ENCODE measurements around the gene ZNF253.
"Not testable (repeated sequence)": the region's sequence is repeated elsewhere in the genome, so short reads cannot be mapped to it uniquely, and the experiment has no call there.

Gene ZNF253

GRCh38 chr19:19865750-19866610, at the start of gene ZNF253:
TSS of gene ZNF253 (plus strand) at chr19:19865882. CDS start at chr19:19865997, 115 bp downstream.
- peak; percentile 81 for DNase-seq (ENCODE audit: low spot score)

GRCh38 chr19:19816679-19817078, 49.0 kb upstream of the ZNF253 start:
- no peak for DNase-seq (ENCODE audit: low spot score)

GRCh38 chr19:19817357-19817756, 48.3 kb upstream of the ZNF253 start:
- DNase-seq (ENCODE audit: low spot score): no peak

- DNase-seq (ENCODE audit: low spot score): no peak
Observed at GRCh38 chr19:19820774-19821320, 44.8 kb upstream of the ZNF253 start.

- peak; percentile 89 for DNase-seq (ENCODE audit: low spot score)
Observed at GRCh38 chr19:19821366-19821951, 44.2 kb upstream of the ZNF253 start, which contains the start of gene ZNF506. TSS of gene ZNF506 (minus strand) at chr19:19821750. CDS start at chr19:19821603, 147 bp downstream.

GRCh38 chr19:19821976-19822375, 43.7 kb upstream of the ZNF253 start:
- DNase-seq (ENCODE audit: low spot score): not testable (repeated sequence)

GRCh38 chr19:19823916-19824315, 41.8 kb upstream of the ZNF253 start:
- no peak for DNase-seq (ENCODE audit: low spot score)

- DNase-seq (ENCODE audit: low spot score): no peak
Observed at GRCh38 chr19:19826875-19827274, 38.8 kb upstream of the ZNF253 start.

GRCh38 chr19:19835560-19836038, 30.1 kb upstream of the ZNF253 start:
- no peak for DNase-seq (ENCODE audit: low spot score)

- no peak for DNase-seq (ENCODE audit: low spot score)
Observed at GRCh38 chr19:19847781-19848180, 17.9 kb upstream of the ZNF253 start.

- DNase-seq (ENCODE audit: low spot score): no peak
Observed at GRCh38 chr19:19849056-19849455, 16.6 kb upstream of the ZNF253 start.

GRCh38 chr19:19851740-19852139, 13.9 kb upstream of the ZNF253 start:
- not testable (repeated sequence) for DNase-seq (ENCODE audit: low spot score)

GRCh38 chr19:19858751-19859150, 6.9 kb upstream of the ZNF253 start:
- DNase-seq (ENCODE audit: low spot score): no peak

GRCh38 chr19:19860756-19861390, 4.8 kb upstream of the ZNF253 start:
- DNase-seq (ENCODE audit: low spot score): no peak

GRCh38 chr19:19866611-19867248, 1.0 kb downstream of the ZNF253 start:
- DNase-seq (ENCODE audit: low spot score): no peak

- not testable (repeated sequence) for DNase-seq (ENCODE audit: low spot score)
Observed at GRCh38 chr19:19870086-19870485, 4.4 kb downstream of the ZNF253 start.

GRCh38 chr19:19871932-19872331, 6.2 kb downstream of the ZNF253 start:
- no peak for DNase-seq (ENCODE audit: low spot score)

- no peak for DNase-seq (ENCODE audit: low spot score)
Observed at GRCh38 chr19:19873381-19873780, 7.7 kb downstream of the ZNF253 start.

GRCh38 chr19:19877724-19878123, 12.0 kb downstream of the ZNF253 start:
- no peak for DNase-seq (ENCODE audit: low spot score)

- no peak for DNase-seq (ENCODE audit: low spot score)
Observed at GRCh38 chr19:19884583-19884982, 18.9 kb downstream of the ZNF253 start.

- not testable (repeated sequence) for DNase-seq (ENCODE audit: low spot score)
Observed at GRCh38 chr19:19892055-19892941, 26.6 kb downstream of the ZNF253 start.
